Cardiac muscle cell (in vitro differentiated cells and primary cell): Measurements from ENCODE around the gene RAX2. TPM values are rescaled to one million over a fixed set of nuclear protein-coding genes. Genes with fewer than 3 reads are reported as not detected.
A peak's percentile ranks its signal among the peaks of the same experiment; 100 is the strongest.

Experiments used
- DNase-seq, 2 donors: peaks; one replicate each; pipeline versions ENCODE4 v3.0.0 to v3.0.0-alpha.2; 2010 to 2017; ENCODE audit warnings: low read depth in 1 of 2, low spot score in 1 of 2
- H3K27ac ChIP-seq: fragments of 200-600 bp; sonication (generic); 2 replicates; pipeline ENCODE4 v1.5.1; 2016
- H3K27me3 ChIP-seq: fragments of 200-600 bp; sonication (generic); 2 replicates; pipeline ENCODE4 v1.6.0; 2016; ENCODE audit warnings: control low read depth
- H3K36me3 ChIP-seq: fragments of 200-600 bp; sonication (generic); 2 replicates; pipeline ENCODE4 v1.5.1; 2016; ENCODE audit warnings: control low read depth
- H3K4me1 ChIP-seq: fragments of 200-600 bp; sonication (generic); 2 replicates; pipeline ENCODE4 v1.8.1; 2017; ENCODE audit warnings: low read depth, mild to moderate bottlenecking, mixed run types
- H3K4me3 ChIP-seq: fragments of 200-600 bp; sonication (generic); 2 replicates; pipeline ENCODE4 v1.5.1; 2016; ENCODE audit warnings: mild to moderate bottlenecking
- H3K9me3 ChIP-seq: fragments of 200-600 bp; sonication (generic); 2 replicates; pipeline ENCODE4 v1.5.1; 2017; ENCODE audit warnings: low read depth, mild to moderate bottlenecking, control low read depth
- CTCF ChIP-seq: IDR thresholded peaks from 2 replicates; pipeline ENCODE4 v1.5.1; 2012; ENCODE audit warnings: low read depth, mild to moderate bottlenecking, low read length
- polyA plus RNA-seq: library from polyadenylated mRNA; unstranded; fragments of >200 nt; fragmentation: Nextera tagmentation; extraction: Ambion mirVana; gene quantifications from 2 replicates; pipeline ENCODE4 v1.2.1, GENCODE V29; 2016
- total RNA-seq: library from RNA; depleted of rRNA; stranded (reverse); fragments of >200 nt; gene quantifications from 2 replicates; pipeline ENCODE4 v1.2.3, GENCODE V29; 2016

RAX2 gene
- total and polyA plus RNA-seq, 2 experiments from 2014 or later: not detected

DNA sequence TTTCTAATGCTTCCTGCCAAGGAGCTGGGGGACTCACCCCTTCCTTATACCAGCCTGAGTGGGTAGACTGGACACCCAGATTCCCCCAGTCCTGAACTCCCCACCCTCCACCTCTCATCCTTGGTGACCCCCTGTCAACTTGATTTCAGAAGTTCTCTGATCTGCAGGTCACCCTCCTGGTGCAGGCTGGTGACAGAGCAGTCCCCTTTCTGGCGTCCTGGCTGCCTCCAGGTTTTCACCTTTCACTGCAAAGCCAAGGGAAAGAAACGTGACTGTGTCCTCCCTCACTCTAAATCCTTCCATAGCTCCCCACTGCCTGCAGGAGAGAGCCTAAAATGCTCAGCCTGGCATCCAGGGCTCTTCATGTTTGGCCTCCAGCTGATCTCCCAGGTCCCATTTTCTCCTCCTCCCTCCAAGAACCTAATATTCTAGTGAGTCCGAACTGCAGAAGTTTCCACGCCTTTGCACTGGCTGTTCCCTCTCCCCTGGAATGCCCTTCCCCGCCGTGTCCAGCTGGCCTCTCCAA lies 18.2 kb upstream of the RAX2 start:
- Histone ChIP-seq H3K27me3 (peaks cover 19% of the 10 kb centered on the region), H3K4me1 (no peaks in the 10 kb centered on the region), H3K4me3 (no peak overlapping the region), H3K36me3 (no peaks in the 10 kb centered on the region), H3K27ac (no peak overlapping the region), H3K9me3 (no peaks in the 10 kb centered on the region)
- TF ChIP-seq CTCF: no peak
- DNase-seq: no peak

- Histone ChIP-seq H3K9me3 (no peaks in the 10 kb centered on the region), H3K36me3 (no peaks in the 10 kb centered on the region), H3K27me3 (peaks cover 30% of the 10 kb centered on the region), H3K4me1 (no peaks in the 10 kb centered on the region), H3K27ac (no peak overlapping the region), H3K4me3 (no peak overlapping the region)
- no peak for DNase-seq
- TF ChIP-seq CTCF: no peak
These were observed 17.2 kb upstream of the RAX2 start for GRCh38 chr19:3788996-3789778.

- DNase-seq: no peak
- Histone ChIP-seq H3K36me3 (no peaks in the 10 kb centered on the region), H3K27me3 (peaks cover 35% of the 10 kb centered on the region)
These were observed 14.2 kb upstream of the RAX2 start, which contains the start of gene MATK for GRCh38 chr19:3785938-3786824. Gene MATK (minus strand): TSS chr19:3786381. CDS start chr19:3785135, 1,246 bp downstream.

GRCh38 chr19:3785451-3785937 lies 13.5 kb upstream of the RAX2 start:
- Histone ChIP-seq H3K4me3 (peak overlapping the region; percentile 89), H3K36me3 (no peaks in the 10 kb centered on the region), H3K4me1 (no peaks in the 10 kb centered on the region), H3K9me3 (no peaks in the 10 kb centered on the region), H3K27me3 (peaks cover 33% of the 10 kb centered on the region), H3K27ac (no peak overlapping the region)
- no peak for TF ChIP-seq CTCF
- DNase-seq: no peak

More at GRCh38 chr19:3785938-3786824, 14.2 kb upstream of the RAX2 start, which contains the start of gene MATK:
- H3K4me3 ChIP-seq: peak within 1 kb of the TSS; percentile 89
- H3K27ac ChIP-seq: no peak within 1 kb of the TSS
- no peak for TF ChIP-seq CTCF
- no peaks in the 10 kb centered on the region for H3K9me3 ChIP-seq
- no peaks in the 10 kb centered on the region for H3K4me1 ChIP-seq
